Smooth muscle cell (in vitro differentiated cells): ENCODE data around the gene TSC22D2. TPM values are rescaled to one million over a fixed set of nuclear protein-coding genes. Genes with fewer than 3 reads are reported as not detected.
A peak's percentile ranks its signal among the peaks of the same experiment; 100 is the strongest.

Experiments
- DNase-seq: peaks from one replicate; lab custom pipeline; 2025; ENCODE audit not compliant: unreplicated experiment; lab: John Stamatoyannopoulos, UW
- H2AFZ ChIP-seq: fragments of 200-600 bp; sonication (generic); 2 replicates; pipeline ENCODE4 v1.6.0; 2016; ENCODE audit warnings: antibody characterized with exemption, low read depth, mild to moderate bottlenecking
- H3F3A ChIP-seq: fragments of 200-600 bp; sonication (generic); 2 replicates; pipeline ENCODE4 v1.6.0; 2017; ENCODE audit warnings: antibody characterized with exemption, low read depth
- H3K27ac ChIP-seq: fragments of 200-600 bp; sonication (generic); 2 replicates; pipeline ENCODE4 v1.5.1; 2016; ENCODE audit warnings: low read depth, mild to moderate bottlenecking
- H3K27me3 ChIP-seq: fragments of 200-600 bp; sonication (generic); 2 replicates; pipeline ENCODE4 v1.6.1; 2016; ENCODE audit warnings: low read depth, mild to moderate bottlenecking
- H3K36me3 ChIP-seq: fragments of 200-600 bp; sonication (generic); 2 replicates; pipeline ENCODE4 v1.5.1; 2016; ENCODE audit warnings: low read depth
- H3K4me1 ChIP-seq: fragments of 200-600 bp; sonication (generic); 2 replicates; pipeline ENCODE4 v1.5.1; 2016; ENCODE audit warnings: low read depth
- H3K4me2 ChIP-seq: fragments of 200-600 bp; sonication (generic); 2 replicates; pipeline ENCODE4 v1.6.0; 2016; ENCODE audit warnings: mild to moderate bottlenecking
- H3K4me3 ChIP-seq: fragments of 200-600 bp; sonication (generic); 2 replicates; pipeline ENCODE4 v1.5.1; 2016; ENCODE audit warnings: mild to moderate bottlenecking
- H3K79me2 ChIP-seq: fragments of 200-600 bp; sonication (generic); 2 replicates; pipeline ENCODE4 v1.6.0; 2016; ENCODE audit warnings: low read depth, mild to moderate bottlenecking
- H3K9ac ChIP-seq: fragments of 200-600 bp; sonication (generic); 2 replicates; pipeline ENCODE4 v1.6.0; 2016; ENCODE audit warnings: low read depth
- H3K9me3 ChIP-seq: fragments of 200-600 bp; sonication (generic); replicated peaks from 2 replicates; pipeline ENCODE4 v1.5.1; 2016; ENCODE audit warnings: low read depth
- H4K20me1 ChIP-seq: fragments of 200-600 bp; sonication (generic); 2 replicates; pipeline ENCODE4 v1.6.0; 2016; ENCODE audit warnings: low read depth
- CTCF ChIP-seq: fragments of 200-600 bp; sonication (generic); IDR thresholded peaks from 2 replicates; pipeline ENCODE4 v1.5.1; 2017; ENCODE audit warnings: borderline replicate concordance, mild to moderate bottlenecking, antibody characterized with exemption; ENCODE audit not compliant: insufficient read depth, poor library complexity, severe bottlenecking
- WGBS: methylation state at CpG from one replicate; pipeline ENCODE4 v1.1.7; 2016; ENCODE audit warnings: low lambda C conversion rate; 5-methylcytosine and 5-hydroxymethylcytosine counted together
- polyA plus RNA-seq: library from polyadenylated mRNA; unstranded; fragments of >200 nt; fragmentation: Nextera tagmentation; extraction: Ambion mirVana; gene quantifications from 2 replicates; pipeline ENCODE4 v1.2.1, GENCODE V29; 2016
- total RNA-seq: library from RNA; depleted of rRNA; stranded (reverse); fragments of >200 nt; gene quantifications from 2 replicates; pipeline ENCODE4 v1.2.3, GENCODE V29; 2014

The TSC22D2 gene
- total RNA-seq (37.0 and 43.5 TPM in 2 replicates), polyA plus RNA-seq (31.7 and 36.1 TPM in 2 replicates)

GRCh38 chr3:150408221-150409124 is at the start of gene TSC22D2:
TSC22D2 (plus strand) TSS chr3:150408298; CDS start chr3:150409351, 1,053 bp downstream.
- H3K9me3 ChIP-seq = no peaks in the 10 kb centered on the region
- WGBS = 1% methylated on average over 87 of the region's 102 CpGs
- H4K20me1 ChIP-seq = peaks cover 46% of the 10 kb centered on the region
- peaks cover 15% of the 10 kb centered on the region for H3K4me1 ChIP-seq
- peak within 1 kb of the TSS; percentile 100 for H3K27ac ChIP-seq
- peak within 1 kb of the TSS; percentile 97 for H3K4me3 ChIP-seq
- H2AFZ ChIP-seq = peak within 1 kb of the TSS; percentile 92
- no peaks in the 10 kb centered on the region for H3K36me3 ChIP-seq
- peaks cover 67% of the 10 kb centered on the region for H3K79me2 ChIP-seq
- no peak for TF ChIP-seq CTCF
- DNase-seq = peak; percentile 94
- H3K4me2 ChIP-seq = peak within 1 kb of the TSS; percentile 93
- H3K27me3 ChIP-seq = no peaks in the 10 kb centered on the region
- peak within 1 kb of the TSS; percentile 98 for H3K9ac ChIP-seq
- H3F3A ChIP-seq = peaks cover 15% of the 10 kb centered on the region

- TF ChIP-seq CTCF = no peak
- Histone ChIP-seq H3K27me3 (no peaks in the 10 kb centered on the region), H3K27ac (no peak overlapping the region), H3K4me2 (no peak overlapping the region), H3K36me3 (no peaks in the 10 kb centered on the region), H3F3A (no peaks in the 10 kb centered on the region), H3K4me3 (no peak overlapping the region), H3K9ac (no peak overlapping the region), H3K4me1 (no peaks in the 10 kb centered on the region), H4K20me1 (no peaks in the 10 kb centered on the region), H3K9me3 (no peaks in the 10 kb centered on the region), H2AFZ (peak overlapping the region; percentile 13), H3K79me2 (no peaks in the 10 kb centered on the region)
- DNase-seq = no peak
- 96% methylated on average over 2 of the region's 2 CpGs for WGBS
These were observed 48.7 kb upstream of the TSC22D2 start for GRCh38 chr3:150359381-150359780.

GRCh38 chr3:150360966-150361365 is 47.1 kb upstream of the TSC22D2 start:
- Histone ChIP-seq H3F3A (no peaks in the 10 kb centered on the region), H3K4me3 (no peak overlapping the region), H3K79me2 (no peaks in the 10 kb centered on the region), H3K9ac (no peak overlapping the region), H2AFZ (no peak overlapping the region), H3K27ac (no peak overlapping the region), H3K4me2 (no peak overlapping the region), H3K27me3 (no peaks in the 10 kb centered on the region), H3K9me3 (no peaks in the 10 kb centered on the region), H4K20me1 (no peaks in the 10 kb centered on the region), H3K4me1 (no peaks in the 10 kb centered on the region), H3K36me3 (no peaks in the 10 kb centered on the region)
- DNase-seq = no peak
- 95% methylated on average over 3 of the region's 3 CpGs for WGBS
- no peak for TF ChIP-seq CTCF
